Pericardium fibroblast (primary cell): ENCODE measurements around the gene DUT. TPM values are rescaled to one million over a fixed set of nuclear protein-coding genes. Genes with fewer than 3 reads are reported as not detected.

ENCODE experiments used
- total RNA-seq: library from RNA; depleted of rRNA; stranded (reverse); fragments of >200 nt; gene quantifications from 2 replicates; pipeline ENCODE4 v1.2.3, GENCODE V29; 2015

The DUT gene
- 62.7 and 78.6 TPM in 2 replicates for total RNA-seq

GRCh38 chr15:48330855-48331795 lies at the start of gene DUT:
Gene DUT (plus strand): TSS chr15:48331429. CDS start chr15:48331516, 87 bp downstream.

Other genes starting within 250 kb of the DUT start
- gene SLC24A5, start 210.4 kb upstream of the DUT start, total RNA-seq = not detected in 2 replicates
- gene MYEF2, start 153.1 kb upstream of the DUT start, total RNA-seq = 0.58 and 0.60 TPM in 2 replicates
- gene CTXN2, start 139.8 kb upstream of the DUT start, total RNA-seq = not detected in 2 replicates
- not detected in 2 replicates for gene SLC12A1, start 125.1 kb upstream of the DUT start, total RNA-seq